H1 (cell line): Measurements from ENCODE around the gene CUX1. TPM values are rescaled to one million over a fixed set of nuclear protein-coding genes. Genes with fewer than 3 reads are reported as not detected.

Source experiments
- POLR2A ChIP-seq, 2 experiments: IDR thresholded peaks; 1 replicate in 1 of 2; 2 replicates in 1 of 2; pipeline ENCODE4 v1.6.1; 2011; ENCODE audit warnings: low read depth in 2 of 2, low read length in 2 of 2, mild to moderate bottlenecking in 2 of 2; ENCODE audit errors: control extremely low read depth in 1 of 2
- SIRT6 ChIP-seq: IDR thresholded peaks from one replicate; pipeline ENCODE4 v1.7.1; 2012; ENCODE audit warnings: low read length, inconsistent platforms
- polyA plus RNA-seq, 7 experiments: library from polyadenylated mRNA; depleted of rRNA in 3 of 7; stranded (reverse) in 5 of 7; unstranded in 2 of 7; fragments of >200 nt in 5 of 7; fragments of 200-250 nt in 2 of 7; gene quantifications; 1 replicate in 5 of 7; 2 replicates in 1 of 7; 4 replicates in 1 of 7; pipeline versions ENCODE4 v1.2.1 to v1.2.3, GENCODE V29; 2011 to 2013; ENCODE audit warnings: missing spikeins in 2 of 7, mixed read lengths in 2 of 7
- total RNA-seq: library from RNA; stranded (reverse); fragmentation: NEBNext Ultra II Directional; extraction: Animal tissue kit (Norgen Biotek cat#: 25700); gene quantifications from 2 replicates; pipeline ENCODE4 v1.2.1, GENCODE V29; 2021

Gene CUX1
- total and polyA plus RNA-seq, 2 of the 8 experiments (the other 6 are each of a cell fraction or from before 2014, with no cell fraction given), result 21.6 to 65.9 TPM

DNA sequence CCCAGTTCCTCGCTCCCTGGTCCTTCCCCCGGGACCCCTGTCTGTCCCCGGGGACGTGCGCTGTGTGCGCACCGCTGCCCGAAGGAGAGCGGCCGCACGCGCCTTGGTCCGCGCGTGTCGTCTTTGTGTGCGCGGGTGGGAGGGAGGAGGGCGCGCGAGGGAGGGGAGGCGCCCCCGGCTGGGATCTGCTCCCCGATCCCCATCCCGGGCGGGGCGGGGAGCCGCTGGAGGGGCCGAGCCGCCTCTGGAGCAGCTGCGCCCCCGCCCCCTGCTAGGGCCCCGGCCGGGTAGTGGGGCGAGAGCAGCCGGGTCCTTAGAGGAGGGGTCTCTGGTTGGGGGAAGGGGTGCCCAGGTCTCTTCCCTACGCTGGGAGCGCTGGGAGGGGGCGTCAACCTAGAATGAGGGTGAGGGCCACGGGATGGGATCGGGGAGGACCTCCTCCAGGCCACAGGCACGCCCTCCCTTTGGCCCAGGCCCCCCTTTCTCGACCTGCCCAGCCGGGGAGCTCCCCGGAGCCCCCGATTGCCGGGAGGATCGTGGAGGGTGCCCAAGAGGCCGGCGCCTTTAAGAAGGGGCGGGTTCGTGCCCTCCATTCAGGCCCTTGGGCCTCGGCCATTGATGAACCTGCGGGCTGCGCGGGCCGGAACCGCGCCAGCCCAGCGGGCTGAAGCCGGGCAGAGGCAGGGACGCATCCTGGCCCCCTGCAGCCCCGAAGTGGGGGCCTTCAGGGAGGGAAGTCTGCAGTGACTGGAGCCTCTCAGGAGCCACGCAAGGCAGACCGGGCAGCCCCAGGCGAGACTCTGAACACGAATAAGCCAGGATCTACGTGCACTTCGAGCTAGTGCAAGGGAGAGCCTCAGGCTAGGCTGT, 469.9 kb downstream of the CUX1 start (continued):
- TF ChIP-seq SIRT6 (no peak), POLR2A (IDR thresholded peaks at IDR 0.05; ENCODE audit: control extremely low read depth in 1 of 2, low read depth in 2 of 2, low read length in 2 of 2) (no peak)
